Measurements from ENCODE around the gene TLE7. TPM values are rescaled to one million over a fixed set of nuclear protein-coding genes. Genes with fewer than 3 reads are reported as not detected.

TLE7 gene
- total RNA-seq, 1 donor from 2014 or later, result not detected

DNA sequence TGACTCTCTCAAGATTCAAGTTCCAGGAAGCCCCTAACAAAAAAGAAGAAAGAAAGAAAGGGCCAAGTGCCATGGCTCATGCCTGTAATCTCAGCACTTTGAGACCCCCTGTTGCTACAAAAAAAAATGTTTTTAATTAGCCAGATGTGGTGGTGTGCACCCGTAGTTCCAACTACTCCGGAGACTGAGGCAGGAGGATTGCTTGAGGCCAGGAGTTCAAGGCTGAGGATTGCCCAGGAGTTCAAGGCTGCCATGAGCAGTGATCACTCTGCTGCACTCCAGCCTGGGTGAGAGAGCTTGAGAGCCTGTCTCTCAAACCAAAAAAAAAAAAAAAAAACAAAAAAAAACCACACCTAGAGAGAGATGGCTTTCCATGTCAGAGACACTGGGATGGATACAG lies 18.8 kb downstream of the TLE7 start:
- no peak overlapping the region for H3K4me3 Mint-ChIP-seq (ENCODE audit: unreplicated experiment)
- peaks cover 11% of the 10 kb centered on the region for H3K4me1 Mint-ChIP-seq (ENCODE audit: low read depth)
- H3K9me3 Mint-ChIP-seq (ENCODE audit: low read depth), result no peaks in the 10 kb centered on the region
- peak; percentile 11 for DNase-seq (ENCODE audit: low spot score)
- no peaks in the 10 kb centered on the region for H3K36me3 Mint-ChIP-seq (ENCODE audit: low read depth)
- no peak overlapping the region for H3K27ac Mint-ChIP-seq (ENCODE audit: unreplicated experiment)
- TF ChIP-seq, protein P1, sequence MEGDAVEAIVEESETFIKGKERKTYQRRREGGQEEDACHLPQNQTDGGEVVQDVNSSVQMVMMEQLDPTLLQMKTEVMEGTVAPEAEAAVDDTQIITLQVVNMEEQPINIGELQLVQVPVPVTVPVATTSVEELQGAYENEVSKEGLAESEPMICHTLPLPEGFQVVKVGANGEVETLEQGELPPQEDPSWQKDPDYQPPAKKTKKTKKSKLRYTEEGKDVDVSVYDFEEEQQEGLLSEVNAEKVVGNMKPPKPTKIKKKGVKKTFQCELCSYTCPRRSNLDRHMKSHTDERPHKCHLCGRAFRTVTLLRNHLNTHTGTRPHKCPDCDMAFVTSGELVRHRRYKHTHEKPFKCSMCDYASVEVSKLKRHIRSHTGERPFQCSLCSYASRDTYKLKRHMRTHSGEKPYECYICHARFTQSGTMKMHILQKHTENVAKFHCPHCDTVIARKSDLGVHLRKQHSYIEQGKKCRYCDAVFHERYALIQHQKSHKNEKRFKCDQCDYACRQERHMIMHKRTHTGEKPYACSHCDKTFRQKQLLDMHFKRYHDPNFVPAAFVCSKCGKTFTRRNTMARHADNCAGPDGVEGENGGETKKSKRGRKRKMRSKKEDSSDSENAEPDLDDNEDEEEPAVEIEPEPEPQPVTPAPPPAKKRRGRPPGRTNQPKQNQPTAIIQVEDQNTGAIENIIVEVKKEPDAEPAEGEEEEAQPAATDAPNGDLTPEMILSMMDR (IDR thresholded peaks at IDR 0.05), result no peak
- H3K27me3 Mint-ChIP-seq (ENCODE audit: low read depth), result peaks cover 27% of the 10 kb centered on the region

DNA sequence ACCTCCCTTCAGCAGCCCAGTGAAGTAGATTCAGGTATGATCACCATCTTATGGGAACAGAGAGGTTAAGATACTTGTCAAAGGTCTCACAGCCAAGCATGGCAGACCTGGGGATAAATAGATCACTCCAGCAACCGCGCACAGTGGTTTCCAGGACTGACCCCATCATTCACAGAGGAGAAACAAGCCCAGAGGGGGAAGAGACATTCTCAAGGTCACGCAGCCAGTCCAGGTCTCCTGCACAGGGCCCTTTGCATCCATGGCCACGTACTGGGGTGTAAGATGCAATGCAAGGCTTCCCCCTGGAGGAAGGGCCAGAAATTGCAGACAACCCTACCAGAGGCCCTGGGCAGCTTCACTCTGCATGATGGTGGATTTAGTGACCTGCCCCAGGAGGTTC lies 19.9 kb downstream of the TLE7 start:
- peak; percentile 32 for DNase-seq (ENCODE audit: low spot score)
- H3K36me3 Mint-ChIP-seq (ENCODE audit: low read depth), result no peaks in the 10 kb centered on the region
- no peak overlapping the region for H3K27ac Mint-ChIP-seq (ENCODE audit: unreplicated experiment)
- TF ChIP-seq, protein P1 (IDR thresholded peaks at IDR 0.05), result peak; percentile 38
- H3K9me3 Mint-ChIP-seq (ENCODE audit: low read depth), result peaks cover 3% of the 10 kb centered on the region
- peaks cover 28% of the 10 kb centered on the region for H3K27me3 Mint-ChIP-seq (ENCODE audit: low read depth)
- H3K4me1 Mint-ChIP-seq (ENCODE audit: low read depth), result peaks cover 7% of the 10 kb centered on the region
- no peak overlapping the region for H3K4me3 Mint-ChIP-seq (ENCODE audit: unreplicated experiment)

DNA sequence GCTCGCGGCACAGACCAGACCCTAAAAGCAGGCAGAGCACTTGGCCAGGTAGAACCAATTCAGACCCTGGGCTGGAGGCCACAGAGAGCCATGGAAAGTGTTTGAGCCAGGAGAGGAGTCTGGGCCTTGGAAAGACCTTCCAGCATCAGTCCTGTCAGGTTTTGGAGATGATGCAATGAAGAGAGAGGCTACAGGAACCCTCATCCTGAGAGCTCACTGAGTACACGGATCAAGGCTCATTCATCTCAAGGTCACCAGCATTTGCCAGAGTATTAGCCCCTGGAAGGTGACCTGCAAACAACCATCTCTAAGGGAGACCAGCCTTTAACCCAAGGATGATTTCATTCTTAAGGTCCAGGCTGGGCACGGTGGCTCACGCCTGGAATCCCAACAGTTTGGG lies 27.8 kb downstream of the TLE7 start:
- H3K27me3 Mint-ChIP-seq (ENCODE audit: low read depth), result peaks cover 47% of the 10 kb centered on the region
- DNase-seq (ENCODE audit: low spot score), result no peak
- peaks cover 5% of the 10 kb centered on the region for H3K4me1 Mint-ChIP-seq (ENCODE audit: low read depth)
- peaks cover 3% of the 10 kb centered on the region for H3K9me3 Mint-ChIP-seq (ENCODE audit: low read depth)
- no peak overlapping the region for H3K4me3 Mint-ChIP-seq (ENCODE audit: unreplicated experiment)
- TF ChIP-seq, protein P1 (IDR thresholded peaks at IDR 0.05), result no peak
- H3K36me3 Mint-ChIP-seq (ENCODE audit: low read depth), result no peaks in the 10 kb centered on the region
- H3K27ac Mint-ChIP-seq (ENCODE audit: unreplicated experiment), result no peak overlapping the region

DNA sequence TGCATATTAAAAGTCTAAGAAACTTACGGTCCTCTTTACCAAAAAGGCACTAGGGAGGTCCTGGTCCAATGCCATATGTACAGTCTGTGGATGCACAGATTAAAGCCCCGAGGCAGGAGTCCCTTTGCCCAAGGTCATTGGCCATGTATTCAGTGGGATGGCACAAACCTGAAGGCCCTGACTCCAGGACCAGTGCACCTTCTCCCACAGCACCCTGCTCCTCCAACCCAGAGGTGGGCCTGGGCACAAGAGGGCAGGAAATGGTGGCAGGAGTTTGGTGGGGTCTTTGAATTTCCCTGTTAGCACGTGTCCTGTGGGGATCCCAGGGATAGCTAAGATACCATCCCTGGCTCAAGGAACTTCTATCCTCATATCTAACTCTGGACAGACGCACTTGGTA lies 28.5 kb downstream of the TLE7 start:
- DNase-seq (ENCODE audit: low spot score), result no peak
- no peak overlapping the region for H3K4me3 Mint-ChIP-seq (ENCODE audit: unreplicated experiment)
- no peaks in the 10 kb centered on the region for H3K36me3 Mint-ChIP-seq (ENCODE audit: low read depth)
- TF ChIP-seq, protein P1 (IDR thresholded peaks at IDR 0.05), result no peak
- peaks cover 3% of the 10 kb centered on the region for H3K9me3 Mint-ChIP-seq (ENCODE audit: low read depth)
- H3K27ac Mint-ChIP-seq (ENCODE audit: unreplicated experiment), result no peak overlapping the region
- H3K4me1 Mint-ChIP-seq (ENCODE audit: low read depth), result peaks cover 5% of the 10 kb centered on the region
- H3K27me3 Mint-ChIP-seq (ENCODE audit: low read depth), result peaks cover 45% of the 10 kb centered on the region

DNA sequence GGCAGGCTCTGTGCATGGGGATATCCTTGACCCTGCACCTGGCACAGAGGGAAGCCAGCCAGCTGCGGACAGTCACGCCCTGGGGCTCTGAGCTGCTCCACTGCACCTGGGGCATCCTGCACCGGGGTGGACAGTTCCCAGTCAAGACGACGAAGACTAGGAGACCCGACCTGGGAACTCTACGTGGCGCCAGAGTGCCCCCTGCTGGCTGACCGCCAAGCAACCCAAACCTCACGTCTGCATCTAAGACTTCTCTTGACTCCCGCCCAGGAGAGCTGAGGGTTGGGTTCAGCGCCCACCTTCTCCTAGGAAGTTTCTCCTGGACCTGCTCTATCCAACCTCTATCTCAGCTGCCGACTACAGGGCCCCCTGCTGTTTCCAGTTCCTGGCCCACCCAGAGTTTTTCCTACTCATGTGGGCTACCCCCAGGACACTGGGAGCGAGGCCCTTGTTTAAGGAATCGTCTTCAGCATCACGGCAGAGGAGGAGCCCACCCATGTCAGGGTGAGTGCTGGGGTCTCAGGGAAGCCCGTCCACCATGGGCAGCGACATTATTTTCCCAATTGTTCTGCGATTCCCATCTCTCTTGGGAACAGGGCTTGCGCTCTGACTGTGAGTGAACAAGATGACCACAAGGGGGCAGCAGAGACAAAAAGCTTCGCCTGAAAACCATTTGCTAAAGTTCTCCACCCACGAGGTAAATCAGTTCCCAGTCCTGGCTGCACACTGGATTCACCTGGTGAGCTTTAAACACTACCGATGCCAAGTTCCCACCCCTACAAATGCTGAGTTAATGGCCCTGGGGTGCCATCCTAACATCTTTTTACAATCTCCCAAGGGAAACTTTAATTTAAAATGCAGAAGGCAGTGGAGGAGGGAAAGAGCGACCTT lies 29.3 kb downstream of the TLE7 start:
- Mint-ChIP-seq H3K36me3 (ENCODE audit: low read depth) (no peaks in the 10 kb centered on the region), H3K4me3 (ENCODE audit: unreplicated experiment) (no peak overlapping the region), H3K27me3 (ENCODE audit: low read depth) (peaks cover 41% of the 10 kb centered on the region), H3K27ac (ENCODE audit: unreplicated experiment) (no peak overlapping the region), H3K9me3 (ENCODE audit: low read depth) (peaks cover 3% of the 10 kb centered on the region), H3K4me1 (ENCODE audit: low read depth) (peaks cover 5% of the 10 kb centered on the region)
- TF ChIP-seq, protein P1 (IDR thresholded peaks at IDR 0.05), result peak; percentile 92
- no peak for DNase-seq (ENCODE audit: low spot score)

All from chondrocyte (in vitro differentiated cells).